ENCODE results near the gene RDH11. TPM values are rescaled to one million over a fixed set of nuclear protein-coding genes. Genes with fewer than 3 reads are reported as not detected.

RDH11 gene
- total RNA-seq, 1 experiment from 2014 or later = 117 TPM

- Mint-ChIP-seq H3K4me3 (ENCODE audit: low read depth, unreplicated experiment) (no peak overlapping the region), H3K9me3 (ENCODE audit: low read depth, unreplicated experiment) (no peaks in the 10 kb centered on the region), H3K36me3 (ENCODE audit: insufficient read depth, unreplicated experiment) (peaks cover 59% of the 10 kb centered on the region), H3K27ac (ENCODE audit: unreplicated experiment) (no peak overlapping the region), H3K4me1 (ENCODE audit: low read depth, unreplicated experiment) (no peaks in the 10 kb centered on the region), H3K27me3 (ENCODE audit: unreplicated experiment) (no peaks in the 10 kb centered on the region)
- DNase-seq = no peak
- TF ChIP-seq CTCF (IDR thresholded peaks at IDR 0.05; ENCODE audit: unreplicated experiment) = no peak
- CTCF ChIA-PET = no interaction called here
- intact Hi-C loops (cut with micrococcal nuclease; ENCODE audit: unreplicated experiment) = no loop called here
- BruUV-seq (replicated peaks) = no TSS peak
Measured at GRCh38 chr14:67690011-67690410, 5.6 kb downstream of the RDH11 start.

GRCh38 chr14:67683842-67684241, 11.7 kb downstream of the RDH11 start:
- Mint-ChIP-seq H3K27ac (ENCODE audit: unreplicated experiment) (no peak overlapping the region), H3K36me3 (ENCODE audit: insufficient read depth, unreplicated experiment) (peaks cover 53% of the 10 kb centered on the region), H3K4me1 (ENCODE audit: low read depth, unreplicated experiment) (peaks cover 10% of the 10 kb centered on the region), H3K9me3 (ENCODE audit: low read depth, unreplicated experiment) (no peaks in the 10 kb centered on the region), H3K4me3 (ENCODE audit: low read depth, unreplicated experiment) (no peak overlapping the region), H3K27me3 (ENCODE audit: unreplicated experiment) (no peaks in the 10 kb centered on the region)
- CTCF ChIA-PET = interaction anchor here (1.3 kb wide), 1 partner anchor 20 kb away, joined by 3 read pairs; no protein-coding TSS in a partner anchor
- BruUV-seq (replicated peaks) = no TSS peak
- no peak for TF ChIP-seq CTCF (IDR thresholded peaks at IDR 0.05; ENCODE audit: unreplicated experiment)
- no peak for DNase-seq
- intact Hi-C loops (cut with micrococcal nuclease; ENCODE audit: unreplicated experiment) = no loop called here

GRCh38 chr14:67680941-67681340, 14.6 kb downstream of the RDH11 start:
- Mint-ChIP-seq H3K4me1 (ENCODE audit: low read depth, unreplicated experiment) (peaks cover 29% of the 10 kb centered on the region), H3K36me3 (ENCODE audit: insufficient read depth, unreplicated experiment) (peaks cover 47% of the 10 kb centered on the region), H3K9me3 (ENCODE audit: low read depth, unreplicated experiment) (no peaks in the 10 kb centered on the region), H3K27me3 (ENCODE audit: unreplicated experiment) (no peaks in the 10 kb centered on the region), H3K27ac (ENCODE audit: unreplicated experiment) (no peak overlapping the region), H3K4me3 (ENCODE audit: low read depth, unreplicated experiment) (no peak overlapping the region)
- no peak for TF ChIP-seq CTCF (IDR thresholded peaks at IDR 0.05; ENCODE audit: unreplicated experiment)
- BruUV-seq (replicated peaks) = no TSS peak
- no peak for DNase-seq
- CTCF ChIA-PET = interaction anchor here (0.7 kb wide), 1 partner anchor 11 kb away, joined by 5 read pairs; no protein-coding TSS in a partner anchor
- intact Hi-C loops (cut with micrococcal nuclease; ENCODE audit: unreplicated experiment) = no loop called here

GRCh38 chr14:67680121-67680602, 15.4 kb downstream of the RDH11 start:
- intact Hi-C loops (cut with micrococcal nuclease; ENCODE audit: unreplicated experiment) = no loop called here
- Mint-ChIP-seq H3K4me3 (ENCODE audit: low read depth, unreplicated experiment) (no peak overlapping the region), H3K4me1 (ENCODE audit: low read depth, unreplicated experiment) (peaks cover 29% of the 10 kb centered on the region), H3K36me3 (ENCODE audit: insufficient read depth, unreplicated experiment) (peaks cover 47% of the 10 kb centered on the region), H3K9me3 (ENCODE audit: low read depth, unreplicated experiment) (no peaks in the 10 kb centered on the region), H3K27me3 (ENCODE audit: unreplicated experiment) (no peaks in the 10 kb centered on the region), H3K27ac (ENCODE audit: unreplicated experiment) (no peak overlapping the region)
- TF ChIP-seq CTCF (IDR thresholded peaks at IDR 0.05; ENCODE audit: unreplicated experiment) = no peak
- CTCF ChIA-PET = interaction anchor here (0.7 kb wide), 1 partner anchor 11 kb away, joined by 5 read pairs; no protein-coding TSS in a partner anchor
- DNase-seq = no peak
- no TSS peak for BruUV-seq (replicated peaks)

Data from Calu3 (cell line).